CMK (cell line): Measurements from ENCODE around the gene ARL17B.
"Not testable (repeated sequence)": the region's sequence is repeated elsewhere in the genome, so short reads cannot be mapped to it uniquely, and the experiment has no call there.

Experiments
- DNase-seq: peaks from one replicate; pipeline ENCODE4 v3.0.0-alpha.2; 2010; ENCODE audit warnings: low read depth

ARL17B gene

DNA sequence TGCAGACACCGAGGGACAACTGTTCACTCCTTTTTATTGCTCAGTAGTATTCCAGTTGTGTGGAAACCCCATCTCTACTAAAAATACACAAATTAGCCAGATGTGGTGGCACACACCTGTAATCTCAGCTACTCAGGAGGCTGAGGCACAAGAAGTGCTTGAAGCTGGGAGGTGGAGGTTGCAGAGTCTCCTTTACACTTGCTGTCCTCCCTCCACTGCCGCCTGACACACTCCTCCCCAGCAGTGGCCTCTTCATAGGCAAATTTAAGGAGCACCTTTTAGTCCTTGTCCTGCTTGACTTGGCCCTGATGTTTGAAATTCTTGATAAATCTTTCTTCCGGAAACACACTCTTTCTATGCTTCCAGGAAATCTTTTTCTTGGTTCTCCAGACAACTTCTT is 112.4 kb downstream of the ARL17B start:
- not testable (repeated sequence) for DNase-seq

- DNase-seq: not testable (repeated sequence)
Observed at GRCh38 chr17:46244949-46245768, 116.4 kb downstream of the ARL17B start.

- not testable (repeated sequence) for DNase-seq
Observed at GRCh38 chr17:46244339-46244913, 117.1 kb downstream of the ARL17B start.

DNA sequence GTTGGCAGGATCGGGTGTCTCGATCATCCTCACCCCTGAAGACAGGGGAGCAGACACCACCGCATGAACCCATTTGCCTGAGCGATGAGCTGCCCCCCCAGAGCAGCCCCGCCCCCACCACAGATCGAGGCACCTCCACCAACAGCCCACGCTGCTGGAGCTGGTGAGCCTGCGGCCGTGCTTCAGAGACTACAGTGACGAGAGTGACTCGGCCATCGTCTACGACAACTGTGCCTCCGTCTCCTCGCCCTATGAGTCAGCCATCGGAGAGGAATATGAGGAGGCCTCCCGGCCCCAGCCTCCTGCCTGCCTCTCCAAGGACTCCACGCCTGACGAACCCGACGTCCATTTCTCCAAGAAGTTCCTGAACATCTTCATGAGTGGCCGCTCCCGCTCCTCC is 117.6 kb downstream of the ARL17B start:
- DNase-seq: not testable (repeated sequence)

DNA sequence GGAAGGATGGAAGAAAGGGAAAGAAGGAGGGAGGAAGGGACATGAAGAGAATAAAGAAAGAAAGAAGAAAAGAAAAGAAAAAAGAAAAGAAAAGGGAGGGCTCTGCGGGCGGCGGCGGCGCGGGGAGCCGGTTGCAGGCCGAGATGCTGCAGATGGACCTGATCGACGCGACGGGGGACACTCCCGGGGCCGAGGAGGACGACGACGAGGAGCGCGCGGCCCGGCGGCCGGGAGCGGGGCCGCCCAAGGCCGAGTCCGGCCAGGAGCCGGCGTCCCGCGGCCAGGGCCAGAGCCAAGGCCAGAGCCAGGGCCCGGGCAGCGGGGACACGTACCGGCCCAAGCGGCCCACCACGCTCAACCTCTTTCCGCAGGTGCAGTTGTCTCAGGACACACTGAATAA is 118.1 kb downstream of the ARL17B start:
- not testable (repeated sequence) for DNase-seq

GRCh38 chr17:46231359-46231758 is 130.2 kb downstream of the ARL17B start:
- DNase-seq: not testable (repeated sequence)

DNA sequence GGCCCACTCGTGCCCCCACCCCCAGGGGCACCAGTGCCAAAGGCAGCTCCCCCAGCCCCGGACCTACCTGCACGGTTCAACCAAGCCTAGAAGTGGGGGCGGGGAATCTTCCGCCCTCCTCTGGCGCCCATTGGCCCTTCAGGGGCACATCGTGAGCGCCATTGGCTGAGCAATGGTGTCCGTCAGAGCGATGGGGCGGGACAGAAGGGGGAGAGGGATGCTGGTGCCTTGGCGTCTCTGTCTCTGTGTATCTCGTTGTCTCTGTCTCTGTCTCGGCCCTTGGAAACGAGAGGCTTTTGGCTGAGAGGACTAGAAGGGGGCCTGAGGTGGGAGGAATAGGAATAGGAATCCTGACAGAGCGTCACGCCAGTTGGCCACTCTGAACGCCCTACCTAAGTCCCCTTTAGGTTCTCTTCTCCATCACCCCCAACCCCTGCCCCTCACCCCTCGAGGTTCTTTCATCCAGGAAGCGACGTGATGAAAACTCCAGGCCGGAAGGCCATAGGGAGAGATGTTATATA is 136.2 kb downstream of the ARL17B start:
- DNase-seq: peak; percentile 70

- not testable (repeated sequence) for DNase-seq
Observed at GRCh38 chr17:46224864-46225263, 136.7 kb downstream of the ARL17B start.
